Heart left ventricle (tissue), 16 donors: ENCODE data around the gene CTAG1B. TPM values are rescaled to one million over a fixed set of nuclear protein-coding genes. Genes with fewer than 3 reads are reported as not detected.
"Not testable (repeated sequence)": the region's sequence is repeated elsewhere in the genome, so short reads cannot be mapped to it uniquely, and the experiment has no call there.

Source experiments
- ATAC-seq, 4 donors: fragments of 200-7000 bp; cut with Tn5 transposase; one replicate each; pipeline ENCODE4 v1.9.1; 2020 to 2022; ENCODE audit warnings: moderate library complexity in 4 of 4, mild to moderate bottlenecking in 3 of 4, moderate number of reproducible peaks in 1 of 4
- DNase-seq, 5 donors: peaks; one replicate each; pipeline ENCODE4 v3.0.0-alpha.2; 2020
- H3K27ac ChIP-seq, 12 donors: fragments of 200-600 bp; sonication (generic) in 4 of 12; one replicate each; pipeline versions ENCODE4 v1.5.0 to v1.8.0; 2016 to 2022; ENCODE audit warnings: mild to moderate bottlenecking in 2 of 12
- H3K27me3 ChIP-seq, 9 donors: fragments of 200-600 bp; sonication (generic) in 2 of 9; one replicate each; pipeline versions ENCODE4 v1.5.1 to v1.8.0; 2016 to 2022; ENCODE audit warnings: mild to moderate bottlenecking in 3 of 9
- H3K36me3 ChIP-seq, 9 donors: fragments of 200-600 bp; sonication (generic) in 2 of 9; one replicate each; pipeline versions ENCODE4 v1.5.0 to v1.8.0; 2018 to 2022; ENCODE audit warnings: mild to moderate bottlenecking in 2 of 9
- H3K4me1 ChIP-seq, 12 donors: fragments of 200-600 bp; sonication (generic) in 4 of 12; one replicate each; pipeline versions ENCODE4 v1.5.0 to v1.8.0; 2016 to 2022; ENCODE audit warnings: mild to moderate bottlenecking in 3 of 12
- H3K4me3 ChIP-seq, 12 donors: fragments of 200-600 bp; sonication (generic) in 4 of 12; one replicate each; pipeline versions ENCODE4 v1.5.0 to v1.8.0; 2017 to 2022; ENCODE audit warnings: mild to moderate bottlenecking in 9 of 12, moderate library complexity in 4 of 12
- H3K9me3 ChIP-seq, 12 donors: fragments of 200-600 bp; sonication (generic) in 4 of 12; one replicate each; pipeline versions ENCODE4 v1.5.0 to v1.8.0; 2016 to 2022; ENCODE audit warnings: mild to moderate bottlenecking in 1 of 12
- WGBS, 4 donors: extraction: QIAGEN DNeasy Blood & Tissue Kit in 2 of 4; methylation state at CpG; one replicate each; pipeline versions ENCODE4 v1.1.5 to v1.1.7; 2013 to 2018; 5-methylcytosine and 5-hydroxymethylcytosine counted together
- intact Hi-C, 10 donors: fragments of 100-400 bp; cut with DNase I; formaldehyde crosslinking; loops; one replicate each; pipeline versions ENCODE4 v1.11.1 to v1.14.2; 2022
- polyA plus RNA-seq, 2 donors: library from polyadenylated mRNA; stranded (reverse); fragments of 200-250 nt; gene quantifications; one replicate each; pipeline ENCODE4 v1.2.3, GENCODE V29; 2013
- total RNA-seq, 9 donors: library from RNA; depleted of rRNA in 2 of 9; stranded (reverse); fragments of >200 nt in 2 of 9; fragmentation: NEBNext Ultra II Directional in 3 of 9; extraction: Animal tissue kit (Norgen Biotek cat#: 25700) in 3 of 9; gene quantifications; one replicate each; pipeline versions ENCODE4 v1.1.0 to v1.2.4, GENCODE V29; 2016 to 2023
- donor health status: ischemic (EF 13 %, LVEDD 7.1; RV severe dilation, severe dysfunction).
- donor health status: healthy with polysubstance abuse.
- donor health status: DM: no; HTN: yes; CAD: no.
- donor health status: DM: no; HTN: no; CAD: no.
- donor health status: ischemic (EF 25% LVEDD 6.9; RV normal size, moderate dysfunction).
- donor health status: ischemic (EF 25% LVEDD 5.7; RV mildly dilated, moderate dysfunction).
- donor health status: healthy.
- donor health status: DM: yes; HTN: yes; CAD: no.
- donor health status: ischemic (EF 35%, LVEDD 5.7; RV mildly dilated, moderate dysfunction).
- donor health status: nonischemic (EF 11% LVEDD 7.7; RV severe dilation, severe dysfunction).
- donor health status: DM: yes; HTN: yes; CAD: no.
- donor health status: PGD.
- donor health status: ischemic (EF 29% LVEDD 5.4; RV normal size, mild dysfunction).
- donor health status: nonischemic (EF 23%, LVEDD 6.1; RV moderate dilation, normal function).

CTAG1B gene
- total and polyA plus RNA-seq, 11 donors = not detected

- H3K27ac ChIP-seq, H3K4me3 ChIP-seq, H3K4me1 ChIP-seq, ATAC-seq, H3K9me3 ChIP-seq, DNase-seq, H3K27me3 ChIP-seq, H3K36me3 ChIP-seq, intact Hi-C loops: not testable (repeated sequence)
- WGBS, 4 donors = no CpG with 5 or more reads among the region's 11 CpGs
Observed at GRCh38 chrX:154633661-154634060, 14.6 kb upstream of the CTAG1B start.

- H3K27me3 ChIP-seq, H3K4me1 ChIP-seq, intact Hi-C loops, H3K9me3 ChIP-seq, H3K4me3 ChIP-seq, ATAC-seq, DNase-seq, H3K36me3 ChIP-seq, H3K27ac ChIP-seq: not testable (repeated sequence)
- WGBS, 4 donors = no CpG with 5 or more reads among the region's 11 CpGs
Observed at GRCh38 chrX:154630949-154631348, 11.9 kb upstream of the CTAG1B start.

GRCh38 chrX:154628960-154629359 lies 9.9 kb upstream of the CTAG1B start:
- intact Hi-C loops, H3K4me1 ChIP-seq: not testable (repeated sequence)
- WGBS, 4 donors = no CpG with 5 or more reads among the region's 5 CpGs

GRCh38 chrX:154620767-154621414 lies 1.8 kb upstream of the CTAG1B start:
- H3K27ac ChIP-seq, H3K4me1 ChIP-seq, H3K36me3 ChIP-seq, DNase-seq, intact Hi-C loops, H3K4me3 ChIP-seq, H3K9me3 ChIP-seq, H3K27me3 ChIP-seq: not testable (repeated sequence)
- WGBS, 4 donors = 7 to 19% (median 15%) methylated on average over 3 of the region's 11 CpGs; no CpG with 5 or more reads in 1 of the 4 donors
- ATAC-seq = peak in 3 of 4 donors; percentile 63 to 83 (median 72)

More at GRCh38 chrX:154628960-154629359, 9.9 kb upstream of the CTAG1B start:
- H3K27ac ChIP-seq, H3K9me3 ChIP-seq, H3K4me3 ChIP-seq, H3K27me3 ChIP-seq, H3K36me3 ChIP-seq, DNase-seq: not testable (repeated sequence)
- peak in 3 of 4 donors; percentile 65 to 71 (median 66) for ATAC-seq

GRCh38 chrX:154613586-154613985 lies 5.5 kb downstream of the CTAG1B start:
- H3K27ac ChIP-seq, H3K27me3 ChIP-seq, H3K4me3 ChIP-seq, DNase-seq, H3K4me1 ChIP-seq, intact Hi-C loops, H3K9me3 ChIP-seq, H3K36me3 ChIP-seq: not testable (repeated sequence)
- ATAC-seq = peak in 1 of 4 donors; percentile 26
- 14 to 30% (median 24%) methylated on average over 5 to 8 of the region's 12 CpGs for WGBS, 4 donors

GRCh38 chrX:154611146-154611545 lies 7.9 kb downstream of the CTAG1B start:
- H3K27ac ChIP-seq, H3K4me3 ChIP-seq, H3K27me3 ChIP-seq, H3K4me1 ChIP-seq, ATAC-seq, H3K9me3 ChIP-seq, DNase-seq, intact Hi-C loops, H3K36me3 ChIP-seq: not testable (repeated sequence)
- 82 to 92% (median 83%) methylated on average over 12 of the region's 12 CpGs for WGBS, 4 donors

GRCh38 chrX:154608823-154609222 lies 10.3 kb downstream of the CTAG1B start:
- H3K36me3 ChIP-seq, intact Hi-C loops, H3K9me3 ChIP-seq, ATAC-seq, H3K27me3 ChIP-seq, DNase-seq, H3K4me1 ChIP-seq, H3K4me3 ChIP-seq, H3K27ac ChIP-seq: not testable (repeated sequence)
- 59 to 71% (median 67%) methylated on average over 12 of the region's 12 CpGs for WGBS, 4 donors

GRCh38 chrX:154607976-154608375 lies 11.1 kb downstream of the CTAG1B start:
- H3K36me3 ChIP-seq, H3K4me1 ChIP-seq, intact Hi-C loops, ATAC-seq, H3K27me3 ChIP-seq, H3K9me3 ChIP-seq, DNase-seq, H3K4me3 ChIP-seq, H3K27ac ChIP-seq: not testable (repeated sequence)
- WGBS, 4 donors = 72 to 85% (median 76%) methylated on average over 9 to 11 of the region's 11 CpGs
